ENCODE measurements around the gene KCNG2.
A peak's percentile ranks its signal among the peaks of the same experiment; 100 is the strongest.

KCNG2 gene

GRCh38 chr18:79780547-79780946 lies 17.2 kb upstream of the KCNG2 start:
- intact Hi-C loops (cut with DNase I), result no loop called here
- DNase-seq, result peak in 3 of 42 donors; percentile 5 to 19 (median 18)

GRCh38 chr18:79781331-79781941 lies 16.3 kb upstream of the KCNG2 start:
- DNase-seq, result peak in 3 of 42 donors; percentile 3 to 31 (median 14)
- intact Hi-C loops (cut with DNase I), result no loop called here

GRCh38 chr18:79782566-79783308 lies 15.0 kb upstream of the KCNG2 start:
- peak in 4 of 42 donors; percentile 1 to 34 (median 18) for DNase-seq
- intact Hi-C loops (cut with DNase I), result no loop called here

GRCh38 chr18:79784071-79784913 lies 13.4 kb upstream of the KCNG2 start:
- DNase-seq, result peak in 3 of 42 donors; percentile 9 to 24 (median 23)
- intact Hi-C loops (cut with DNase I), result no loop called here

- intact Hi-C loops (cut with DNase I), result no loop called here
- DNase-seq, result peak in 3 of 42 donors; percentile 2 to 8 (median 5)
Measured at GRCh38 chr18:79784965-79785770, 12.6 kb upstream of the KCNG2 start.

- intact Hi-C loops (cut with DNase I), result no loop called here
- DNase-seq, result peak in 1 of 42 donors; percentile 9
Measured at GRCh38 chr18:79785831-79786230, 11.9 kb upstream of the KCNG2 start.

GRCh38 chr18:79786304-79786703 lies 11.4 kb upstream of the KCNG2 start:
- intact Hi-C loops (cut with DNase I), result no loop called here
- peak in 1 of 42 donors; percentile 1 for DNase-seq

GRCh38 chr18:79786786-79787526 lies 10.8 kb upstream of the KCNG2 start:
- peak in 3 of 42 donors; percentile 9 to 28 (median 13) for DNase-seq
- intact Hi-C loops (cut with DNase I), result no loop called here

GRCh38 chr18:79787527-79787864 lies 10.2 kb upstream of the KCNG2 start:
- intact Hi-C loops (cut with DNase I), result no loop called here
- DNase-seq, result no peak

GRCh38 chr18:79787865-79788733 lies 9.6 kb upstream of the KCNG2 start:
- intact Hi-C loops (cut with DNase I), result no loop called here
- DNase-seq, result peak in 4 of 42 donors; percentile 5 to 30 (median 16)

GRCh38 chr18:79788734-79789085 lies 9.0 kb upstream of the KCNG2 start:
- intact Hi-C loops (cut with DNase I), result no loop called here
- DNase-seq, result peak in 5 of 42 donors; percentile 5 to 31 (median 9)

- intact Hi-C loops (cut with DNase I), result no loop called here
- peak in 7 of 42 donors; percentile 2 to 18 (median 9) for DNase-seq
Measured at GRCh38 chr18:79789091-79789891, 8.4 kb upstream of the KCNG2 start.

- peak in 3 of 42 donors; percentile 3 to 35 (median 5) for DNase-seq
- intact Hi-C loops (cut with DNase I), result no loop called here
Measured at GRCh38 chr18:79789901-79790890, 7.5 kb upstream of the KCNG2 start.

- DNase-seq, result peak in 9 of 42 donors; percentile 6 to 54 (median 32)
- intact Hi-C loops (cut with DNase I), result no loop called here
Measured at GRCh38 chr18:79790996-79791972, 6.5 kb upstream of the KCNG2 start.

Measured in head of caudate nucleus (tissue), 42 donors.